Karpas-422 (cell line): ENCODE measurements around the gene ZBTB16. TPM values are rescaled to one million over a fixed set of nuclear protein-coding genes. Genes with fewer than 3 reads are reported as not detected.

Experiments used
- DNase-seq: peaks from one replicate; pipeline ENCODE4 v3.0.0-alpha.2; 2015
- H2AFZ ChIP-seq: fragments of 200-600 bp; sonication (generic); 2 replicates; pipeline ENCODE4 v1.6.1; 2014; ENCODE audit warnings: antibody characterized with exemption, low read length, mixed read lengths
- H3K27ac ChIP-seq: fragments of 200-600 bp; sonication (generic); 2 replicates; pipeline ENCODE4 v1.5.1; 2014; ENCODE audit warnings: mild to moderate bottlenecking, low read length, moderate library complexity
- H3K27me3 ChIP-seq: fragments of 200-600 bp; sonication (generic); 2 replicates; pipeline ENCODE4 v1.6.1; 2014; ENCODE audit warnings: low read length, mixed read lengths
- H3K36me3 ChIP-seq: fragments of 200-600 bp; sonication (generic); 2 replicates; pipeline ENCODE4 v1.6.1; 2014; ENCODE audit warnings: low read length, mixed read lengths; ENCODE audit not compliant: insufficient read depth
- H3K4me1 ChIP-seq: fragments of 200-600 bp; sonication (generic); 2 replicates; pipeline ENCODE4 v1.6.1; 2014; ENCODE audit warnings: mild to moderate bottlenecking, low read length, mixed read lengths
- H3K4me2 ChIP-seq: fragments of 200-600 bp; sonication (generic); 2 replicates; pipeline ENCODE4 v1.6.1; 2014; ENCODE audit warnings: low read length, low read depth, mild to moderate bottlenecking; ENCODE audit not compliant: poor library complexity, severe bottlenecking
- H3K4me3 ChIP-seq: fragments of 200-600 bp; sonication (generic); 2 replicates; pipeline ENCODE4 v1.5.1; 2014; ENCODE audit warnings: mild to moderate bottlenecking, antibody characterized with exemption, low read length, mixed read lengths
- H3K79me2 ChIP-seq: fragments of 200-600 bp; sonication (generic); 2 replicates; pipeline ENCODE4 v1.6.1; 2014; ENCODE audit warnings: mild to moderate bottlenecking, low read length, mixed read lengths
- H3K9ac ChIP-seq: fragments of 200-600 bp; sonication (generic); 2 replicates; pipeline ENCODE4 v1.6.0; 2014; ENCODE audit warnings: low read length
- H3K9me2 ChIP-seq: fragments of 200-600 bp; sonication (generic), shearing (Covaris generic); replicated peaks from 2 replicates; pipeline ENCODE4 v1.6.0; 2014; ENCODE audit warnings: mild to moderate bottlenecking, low read length, moderate library complexity; ENCODE audit not compliant: insufficient read depth
- H3K9me3 ChIP-seq: fragments of 300-700, 200-600 bp; sonication (generic); 2 replicates; pipeline ENCODE4 v1.6.1; 2014; ENCODE audit warnings: low read length, mixed read lengths
- H4K20me1 ChIP-seq: fragments of 200-600 bp; sonication (generic); 2 replicates; pipeline ENCODE4 v1.6.1; 2014; ENCODE audit warnings: mild to moderate bottlenecking, antibody characterized with exemption, low read length, low read depth; ENCODE audit not compliant: insufficient read depth
- total RNA-seq: library from RNA; depleted of rRNA; stranded (reverse); fragments of >200 nt; shearing (Covaris generic); gene quantifications from 2 replicates; pipeline ENCODE4 v1.2.3, GENCODE V29; 2014; ENCODE audit warnings: low replicate concordance

ZBTB16 gene
- total RNA-seq, 1 experiment from 2014 or later: not detected

DNA sequence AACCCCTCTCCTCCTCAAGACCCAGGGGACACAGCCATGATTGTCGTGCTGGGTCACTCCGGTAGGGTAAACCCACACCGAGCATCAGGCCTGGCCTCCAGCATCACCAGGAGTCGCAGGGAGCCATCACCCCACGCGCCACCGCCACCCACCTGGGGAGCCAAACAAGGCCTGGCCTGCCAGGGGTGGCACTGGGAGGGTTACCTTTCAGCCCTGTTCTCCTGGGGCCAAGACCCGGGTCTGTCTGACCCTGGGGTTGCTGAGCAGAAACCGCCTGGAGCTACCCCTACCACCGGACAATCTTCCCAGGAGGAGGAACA, 197.4 kb downstream of the ZBTB16 start:
- no peaks in the 10 kb centered on the region for H3K79me2 ChIP-seq
- H3K9ac ChIP-seq: no peak overlapping the region
- no peak for DNase-seq
- H3K9me3 ChIP-seq: no peaks in the 10 kb centered on the region
- H3K4me2 ChIP-seq: no peak overlapping the region
- no peak overlapping the region for H2AFZ ChIP-seq
- H4K20me1 ChIP-seq: no peaks in the 10 kb centered on the region
- no peaks in the 10 kb centered on the region for H3K27me3 ChIP-seq
- H3K27ac ChIP-seq: no peak overlapping the region
- H3K9me2 ChIP-seq: no peaks in the 10 kb centered on the region
- H3K4me3 ChIP-seq: no peak overlapping the region
- peaks cover 7% of the 10 kb centered on the region for H3K4me1 ChIP-seq
- H3K36me3 ChIP-seq: no peaks in the 10 kb centered on the region

DNA sequence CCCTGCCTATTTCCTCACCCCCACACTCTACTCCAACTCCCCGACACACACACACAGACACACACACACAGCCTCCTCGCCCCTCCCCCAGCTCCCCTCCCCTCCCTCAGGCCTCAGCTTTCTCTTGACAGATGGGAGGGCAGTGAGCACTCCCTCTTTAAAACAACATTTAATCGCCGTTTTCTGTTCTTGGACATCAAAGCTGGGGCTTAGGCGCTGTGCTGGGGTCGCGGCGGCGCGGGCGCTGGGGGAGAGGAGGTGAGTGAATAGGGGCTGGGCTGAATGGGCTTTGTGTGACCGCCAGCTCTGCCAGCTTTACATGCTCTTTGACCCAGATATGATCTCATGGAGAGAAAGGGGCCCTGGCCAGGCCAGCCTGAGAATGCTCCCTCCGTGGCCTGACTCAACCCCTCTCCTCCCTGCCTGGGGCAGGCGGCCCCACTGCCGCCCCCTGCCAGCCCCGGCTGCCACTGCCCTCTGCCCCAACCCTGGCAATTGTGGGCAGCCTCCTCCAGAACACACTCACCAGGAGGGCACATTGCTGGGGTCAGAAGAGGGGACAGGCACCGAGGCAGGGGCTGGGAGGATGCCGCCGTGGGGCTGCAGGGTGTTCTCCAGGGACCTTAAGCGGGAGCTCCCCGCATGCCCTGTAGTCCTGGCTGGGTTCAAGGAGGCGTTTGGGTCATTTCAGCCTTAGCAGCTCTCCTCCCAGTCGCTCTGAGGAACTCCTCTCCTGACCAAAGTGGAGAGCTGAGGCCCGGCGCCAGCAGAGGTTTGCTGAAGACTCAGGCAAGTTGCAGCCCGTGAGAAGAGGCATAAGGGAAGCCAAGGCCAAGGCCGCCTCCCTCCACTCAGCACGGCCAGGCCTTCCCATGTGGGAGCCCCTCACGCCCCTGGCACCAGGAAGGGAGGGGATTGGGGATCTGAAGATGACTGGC, 198.4 kb downstream of the ZBTB16 start:
- Histone ChIP-seq H3K9me2 (no peaks in the 10 kb centered on the region), H3K4me3 (no peak overlapping the region), H3K27me3 (no peaks in the 10 kb centered on the region), H3K4me2 (no peak overlapping the region), H3K9me3 (no peaks in the 10 kb centered on the region), H3K4me1 (peaks cover 7% of the 10 kb centered on the region), H3K79me2 (no peaks in the 10 kb centered on the region), H3K36me3 (no peaks in the 10 kb centered on the region), H4K20me1 (no peaks in the 10 kb centered on the region), H2AFZ (no peak overlapping the region), H3K9ac (no peak overlapping the region), H3K27ac (no peak overlapping the region)
- DNase-seq: no peak

DNA sequence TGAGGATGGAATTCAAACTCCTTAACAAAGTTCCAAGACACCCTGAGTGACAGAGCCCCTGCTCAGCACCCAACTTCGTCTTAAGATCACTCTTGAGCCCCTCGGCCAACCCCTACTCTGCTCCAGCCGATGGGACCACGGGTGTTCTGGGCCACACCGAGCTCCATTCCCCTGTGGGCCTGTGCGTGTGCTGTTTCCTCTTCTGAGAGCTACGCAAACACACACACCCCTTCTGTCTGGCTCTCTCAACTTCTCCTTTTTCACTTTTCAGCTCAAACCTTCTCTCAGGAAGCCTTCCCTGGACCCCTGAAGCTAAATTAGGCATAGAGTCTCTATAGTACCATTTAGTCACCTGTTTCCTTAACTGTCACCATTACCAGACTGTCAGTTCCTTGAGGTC, 199.2 kb downstream of the ZBTB16 start:
- H3K79me2 ChIP-seq: no peaks in the 10 kb centered on the region
- peak; percentile 50 for DNase-seq
- H4K20me1 ChIP-seq: no peaks in the 10 kb centered on the region
- no peak overlapping the region for H3K4me2 ChIP-seq
- no peak overlapping the region for H3K9ac ChIP-seq
- no peaks in the 10 kb centered on the region for H3K36me3 ChIP-seq
- H3K4me3 ChIP-seq: no peak overlapping the region
- H2AFZ ChIP-seq: no peak overlapping the region
- no peaks in the 10 kb centered on the region for H3K9me3 ChIP-seq
- H3K27ac ChIP-seq: no peak overlapping the region
- H3K27me3 ChIP-seq: no peaks in the 10 kb centered on the region
- peaks cover 7% of the 10 kb centered on the region for H3K4me1 ChIP-seq
- H3K9me2 ChIP-seq: no peaks in the 10 kb centered on the region

DNA sequence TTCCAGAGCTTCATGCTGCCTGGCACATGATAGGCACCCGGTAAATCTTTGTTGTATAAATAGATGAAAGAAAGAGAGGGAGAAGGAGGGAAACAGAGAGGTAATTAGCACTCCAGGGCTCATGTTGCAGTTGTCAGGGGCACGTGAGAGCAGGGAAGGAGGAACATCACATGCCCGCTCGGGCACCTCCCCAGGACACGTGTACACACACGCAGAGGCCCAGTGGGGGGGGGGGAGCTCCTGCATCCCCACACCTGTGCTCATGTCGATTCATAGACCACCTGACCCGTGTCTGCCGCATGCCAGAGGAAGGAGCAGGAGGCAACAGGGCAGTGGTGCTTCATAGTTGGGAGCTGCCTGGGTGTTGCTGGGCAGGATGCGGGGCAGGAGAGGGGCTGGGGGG, 199.6 kb downstream of the ZBTB16 start:
- H3K9me2 ChIP-seq: no peaks in the 10 kb centered on the region
- H3K79me2 ChIP-seq: no peaks in the 10 kb centered on the region
- H3K27me3 ChIP-seq: no peaks in the 10 kb centered on the region
- no peaks in the 10 kb centered on the region for H4K20me1 ChIP-seq
- no peak overlapping the region for H3K27ac ChIP-seq
- no peak for DNase-seq
- H3K36me3 ChIP-seq: no peaks in the 10 kb centered on the region
- peaks cover 7% of the 10 kb centered on the region for H3K4me1 ChIP-seq
- H3K4me3 ChIP-seq: no peak overlapping the region
- H3K9ac ChIP-seq: no peak overlapping the region
- no peak overlapping the region for H2AFZ ChIP-seq
- H3K4me2 ChIP-seq: no peak overlapping the region
- H3K9me3 ChIP-seq: no peaks in the 10 kb centered on the region

DNA sequence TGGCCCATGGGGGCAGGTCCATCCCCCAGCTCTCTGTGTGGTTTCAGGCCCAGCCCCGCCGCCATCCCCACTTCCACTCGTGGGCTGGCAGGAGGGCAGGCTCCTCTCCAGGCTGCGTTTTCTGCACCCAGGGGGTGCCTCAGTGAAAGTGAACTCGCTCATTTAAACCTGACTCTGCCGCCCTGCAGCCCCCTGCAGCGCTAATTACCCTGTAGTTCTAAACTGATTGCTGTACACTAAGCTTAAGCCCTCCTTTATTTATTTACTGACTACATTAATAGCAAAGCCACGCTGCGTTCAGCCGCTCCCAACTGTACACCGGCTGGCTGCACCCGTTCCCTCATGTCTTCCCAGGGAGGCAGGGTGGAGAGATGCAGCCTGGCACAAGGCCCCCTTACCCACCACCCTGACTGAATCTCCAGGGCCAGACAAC, 200.1 kb downstream of the ZBTB16 start:
- Histone ChIP-seq H3K79me2 (no peaks in the 10 kb centered on the region), H2AFZ (no peak overlapping the region), H4K20me1 (no peaks in the 10 kb centered on the region), H3K4me2 (no peak overlapping the region), H3K9me2 (no peaks in the 10 kb centered on the region), H3K4me3 (no peak overlapping the region), H3K9me3 (no peaks in the 10 kb centered on the region), H3K27me3 (no peaks in the 10 kb centered on the region), H3K4me1 (peaks cover 7% of the 10 kb centered on the region), H3K36me3 (no peaks in the 10 kb centered on the region), H3K9ac (no peak overlapping the region), H3K27ac (no peak overlapping the region)
- no peak for DNase-seq

DNA sequence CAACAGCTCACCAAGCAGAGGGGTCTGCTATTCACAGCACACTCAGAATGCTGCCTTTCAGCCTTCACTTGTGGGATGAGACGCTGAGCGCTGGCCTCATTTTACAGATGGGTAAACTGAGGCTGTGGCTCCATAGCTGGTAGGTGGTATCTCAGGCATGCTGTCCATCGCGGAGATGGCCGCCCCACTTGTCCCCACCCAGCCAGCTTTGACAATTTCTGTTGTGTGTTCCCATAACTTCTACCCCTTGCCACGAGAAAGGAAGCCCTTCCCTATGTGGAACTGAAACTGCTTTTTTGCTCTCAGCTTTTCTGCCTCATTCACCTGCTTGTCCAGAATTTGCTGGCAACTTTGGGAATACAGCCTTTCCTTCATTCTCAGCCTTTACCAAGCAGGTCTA, 200.6 kb downstream of the ZBTB16 start:
- H3K9me3 ChIP-seq: no peaks in the 10 kb centered on the region
- no peak for DNase-seq
- no peaks in the 10 kb centered on the region for H3K36me3 ChIP-seq
- H3K79me2 ChIP-seq: no peaks in the 10 kb centered on the region
- H3K9me2 ChIP-seq: no peaks in the 10 kb centered on the region
- no peaks in the 10 kb centered on the region for H3K27me3 ChIP-seq
- no peak overlapping the region for H3K9ac ChIP-seq
- H4K20me1 ChIP-seq: no peaks in the 10 kb centered on the region
- H3K4me3 ChIP-seq: no peak overlapping the region
- no peak overlapping the region for H3K4me2 ChIP-seq
- H3K4me1 ChIP-seq: peaks cover 7% of the 10 kb centered on the region
- H2AFZ ChIP-seq: no peak overlapping the region
- no peak overlapping the region for H3K27ac ChIP-seq

DNA sequence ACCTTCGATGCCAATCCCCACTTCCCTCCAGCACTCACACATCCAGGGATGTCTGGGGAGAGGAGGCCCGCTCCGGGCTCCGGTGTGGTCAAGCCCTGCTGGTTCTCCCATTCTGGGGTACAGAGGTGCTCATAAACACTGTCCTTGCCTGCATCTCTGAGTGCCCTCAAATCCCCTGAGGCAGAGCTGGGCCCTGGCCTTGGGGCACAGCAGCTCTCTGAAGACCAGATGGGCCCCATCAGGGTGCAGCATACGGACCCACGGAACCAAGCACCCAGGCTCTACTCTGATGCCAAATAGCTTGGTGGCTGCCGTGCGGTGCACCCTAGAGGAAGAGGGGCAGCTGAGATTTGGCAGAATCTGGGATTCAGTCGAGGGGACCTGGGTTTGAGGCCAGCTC, 201.0 kb downstream of the ZBTB16 start:
- H3K27ac ChIP-seq: no peak overlapping the region
- H3K27me3 ChIP-seq: no peaks in the 10 kb centered on the region
- no peaks in the 10 kb centered on the region for H3K9me2 ChIP-seq
- no peaks in the 10 kb centered on the region for H4K20me1 ChIP-seq
- H3K4me1 ChIP-seq: peaks cover 7% of the 10 kb centered on the region
- no peaks in the 10 kb centered on the region for H3K79me2 ChIP-seq
- no peak overlapping the region for H3K4me2 ChIP-seq
- H3K9ac ChIP-seq: no peak overlapping the region
- no peaks in the 10 kb centered on the region for H3K9me3 ChIP-seq
- DNase-seq: no peak
- H3K36me3 ChIP-seq: no peaks in the 10 kb centered on the region
- H2AFZ ChIP-seq: no peak overlapping the region
- H3K4me3 ChIP-seq: no peak overlapping the region

DNA sequence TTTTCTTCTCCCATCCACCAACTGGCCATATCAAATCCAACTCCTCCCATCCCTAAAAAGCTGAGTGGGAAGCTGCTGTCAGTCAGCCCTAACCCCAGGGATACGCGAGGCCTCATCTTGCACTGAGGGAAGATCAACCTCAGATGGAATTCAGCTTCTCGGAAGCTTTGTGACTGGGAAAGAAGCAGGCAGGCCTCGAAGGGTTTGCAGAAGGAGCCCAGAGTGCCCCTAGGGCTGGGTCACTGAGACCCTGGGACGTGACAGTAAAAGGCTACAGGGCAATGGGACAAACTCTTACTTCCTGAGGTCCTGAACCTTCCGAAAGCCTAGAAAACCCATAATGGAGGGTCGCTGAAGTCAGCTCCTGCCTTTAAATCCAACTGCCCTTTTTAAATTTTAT, 202.3 kb downstream of the ZBTB16 start:
- Histone ChIP-seq H3K36me3 (no peaks in the 10 kb centered on the region), H3K4me1 (peaks cover 7% of the 10 kb centered on the region), H3K9me3 (no peaks in the 10 kb centered on the region), H4K20me1 (no peaks in the 10 kb centered on the region), H3K27ac (no peak overlapping the region), H3K9me2 (no peaks in the 10 kb centered on the region), H2AFZ (no peak overlapping the region), H3K9ac (no peak overlapping the region), H3K79me2 (no peaks in the 10 kb centered on the region), H3K27me3 (no peaks in the 10 kb centered on the region), H3K4me3 (no peak overlapping the region), H3K4me2 (no peak overlapping the region)
- no peak for DNase-seq
